CD14-positive monocyte (primary cell): ENCODE data around the gene RAC2. TPM values are rescaled to one million over a fixed set of nuclear protein-coding genes. Genes with fewer than 3 reads are reported as not detected.

Source experiments
- DNase-seq, 3 donors: peaks; one replicate each; pipeline ENCODE4 v3.0.0-alpha.2; 2011 to 2022
- H2AFZ ChIP-seq: 2 replicates; pipeline ENCODE4 v1.6.0; 2012; ENCODE audit warnings: mild to moderate bottlenecking, low read depth, low read length, inconsistent platforms; ENCODE audit not compliant: insufficient read depth, poor library complexity, severe bottlenecking
- H3K27ac ChIP-seq, 2 donors: 1 replicate in 1 of 2; 2 replicates in 1 of 2; pipeline ENCODE4 v1.5.1; 2012 to 2013; ENCODE audit warnings: low read length in 2 of 2, control low read depth in 1 of 2, inconsistent platforms in 1 of 2, low read depth in 1 of 2, mild to moderate bottlenecking in 1 of 2
- H3K27me3 ChIP-seq, 2 donors: one replicate each; pipeline versions ENCODE4 v1.6.0 to v1.6.1; 2011 to 2013; ENCODE audit warnings: low read length in 2 of 2; ENCODE audit not compliant: control insufficient read depth in 2 of 2, insufficient read depth in 2 of 2
- H3K36me3 ChIP-seq, 2 donors: replicated peaks in 1 of 2; 1 replicate in 1 of 2; 2 replicates in 1 of 2; pipeline versions ENCODE4 v1.5.1 to v1.6.1; 2012 to 2013; ENCODE audit warnings: low read length in 2 of 2, control low read depth in 1 of 2, inconsistent platforms in 1 of 2, mild to moderate bottlenecking in 1 of 2; ENCODE audit not compliant: insufficient read depth in 2 of 2, control insufficient read depth in 1 of 2
- H3K4me1 ChIP-seq, 2 donors: 1 replicate in 1 of 2; 2 replicates in 1 of 2; pipeline versions ENCODE4 v1.5.1 to v1.6.1; 2012 to 2013; ENCODE audit warnings: low read length in 2 of 2, control low read depth in 1 of 2, inconsistent platforms in 1 of 2, mild to moderate bottlenecking in 1 of 2, moderate library complexity in 1 of 2; ENCODE audit not compliant: insufficient read depth in 2 of 2, control insufficient read depth in 1 of 2
- H3K4me2 ChIP-seq: replicated peaks from 2 replicates; pipeline ENCODE3; 2012; ENCODE audit warnings: low read length, moderate library complexity, mild to moderate bottlenecking; ENCODE audit not compliant: poor library complexity, severe bottlenecking; ENCODE audit errors: extremely low read depth
- H3K4me3 ChIP-seq, 3 experiments: fragments of 200-600 bp in 1 of 3; sonication (generic) in 1 of 3; replicated peaks in 1 of 3; 1 replicate in 2 of 3; 2 replicates in 1 of 3; pipeline ENCODE4 v1.5.1; 2011 to 2013; ENCODE audit warnings: low read length in 3 of 3, mild to moderate bottlenecking in 3 of 3, control low read depth in 2 of 3, low read depth in 2 of 3, inconsistent platforms in 1 of 3, moderate library complexity in 1 of 3
- H3K79me2 ChIP-seq: 2 replicates; pipeline ENCODE4 v1.6.0; 2012; ENCODE audit warnings: mild to moderate bottlenecking, control low read depth, inconsistent platforms, low read length, moderate library complexity; ENCODE audit not compliant: insufficient read depth
- H3K9ac ChIP-seq: 2 replicates; pipeline ENCODE4 v1.6.0; 2017; ENCODE audit warnings: low read length, mild to moderate bottlenecking; ENCODE audit not compliant: insufficient read depth, poor library complexity, severe bottlenecking
- H3K9me3 ChIP-seq, 2 donors: replicated peaks in 1 of 2; 1 replicate in 1 of 2; 2 replicates in 1 of 2; pipeline versions ENCODE4 v1.5.1 to v1.6.1; 2012 to 2013; ENCODE audit warnings: low read length in 2 of 2, control low read depth in 1 of 2; ENCODE audit not compliant: control insufficient read depth in 1 of 2, insufficient read depth in 1 of 2
- H4K20me1 ChIP-seq: 2 replicates; pipeline ENCODE4 v1.6.0; 2012; ENCODE audit warnings: mild to moderate bottlenecking, low read length, control low read depth, moderate library complexity; ENCODE audit not compliant: insufficient read depth
- H3K27ac Mint-ChIP-seq, 7 donors: one replicate each; pipeline ENCODE4 v1.8.0; 2020; ENCODE audit warnings: mild to moderate bottlenecking in 7 of 7, mixed read lengths in 7 of 7, moderate library complexity in 6 of 7, inconsistent platforms in 2 of 7
- H3K27me3 Mint-ChIP-seq, 3 donors: one replicate each; pipeline ENCODE4 v1.8.0; 2021 to 2022; ENCODE audit warnings: low read depth in 3 of 3, mild to moderate bottlenecking in 3 of 3, mixed read lengths in 3 of 3, moderate library complexity in 3 of 3, inconsistent platforms in 1 of 3
- H3K36me3 Mint-ChIP-seq, 2 donors: one replicate each; pipeline ENCODE4 v1.8.0; 2020; ENCODE audit warnings: mixed read lengths in 2 of 2, inconsistent platforms in 1 of 2, mild to moderate bottlenecking in 1 of 2
- H3K4me1 Mint-ChIP-seq: one replicate; pipeline ENCODE4 v1.8.0; 2020; ENCODE audit warnings: mild to moderate bottlenecking, mixed read lengths
- H3K4me3 Mint-ChIP-seq, 2 donors: one replicate each; pipeline ENCODE4 v1.8.0; 2020; ENCODE audit warnings: mild to moderate bottlenecking in 2 of 2, mixed read lengths in 2 of 2, moderate library complexity in 1 of 2
- H3K9me3 Mint-ChIP-seq, 7 donors: one replicate each; pipeline ENCODE4 v1.8.0; 2020 to 2022; ENCODE audit warnings: mixed read lengths in 7 of 7, mild to moderate bottlenecking in 6 of 7, moderate library complexity in 6 of 7, inconsistent platforms in 2 of 7
- CTCF ChIP-seq: fragments of 200-600 bp; IDR thresholded peaks from one replicate; pipeline ENCODE4 v1.8.0; 2022; ENCODE audit warnings: antibody characterized with exemption, mild to moderate bottlenecking
- WGBS: methylation state at CpG from one replicate; pipeline ENCODE4 v1.1.5; 2013; ENCODE audit warnings: missing lambda C conversion rate; ENCODE audit not compliant: insufficient coverage; 5-methylcytosine and 5-hydroxymethylcytosine counted together
- intact Hi-C, 2 donors: fragments of 100-400 bp; cut with micrococcal nuclease; formaldehyde crosslinking; loops; one replicate each; pipeline versions ENCODE4 v1.15.0 to v1.15.1; 2023
- polyA plus RNA-seq, 3 donors: library from polyadenylated mRNA; depleted of rRNA in 1 of 3; unstranded in 2 of 3; stranded (reverse) in 1 of 3; fragments of 300-500 nt in 2 of 3; fragments of >200 nt in 1 of 3; fragmentation: Illumina TruSeq in 2 of 3; gene quantifications; 1 replicate in 2 of 3; 2 replicates in 1 of 3; pipeline ENCODE4 v1.2.3, GENCODE V29; 2012 to 2021

Gene RAC2
- polyA plus RNA-seq, 3 donors = 360 to 529 (median 526) TPM

GRCh38 chr22:37198258-37199102, 45.6 kb downstream of the RAC2 start:
- H2AFZ ChIP-seq = peak overlapping the region; percentile 96
- H3K9ac ChIP-seq = peak overlapping the region; percentile 82
- 3% methylated on average over 40 of the region's 51 CpGs for WGBS
- Mint-ChIP-seq H3K9me3 (no peaks in the 10 kb centered on the region), H3K27ac (peak overlapping the region; percentile 78 to 93 (median 90)), H3K4me3 (peak overlapping the region; percentile 79 to 82), H3K36me3 (no peaks in the 10 kb centered on the region), H3K4me1 (peaks cover 14% of the 10 kb centered on the region), H3K27me3 (peaks cover 0 to 4% (median 1%) of the 10 kb centered on the region in 3 donors)
- H3K27me3 ChIP-seq = no peaks in the 10 kb centered on the region
- H3K4me2 ChIP-seq = peak overlapping the region; percentile 81
- no peaks in the 10 kb centered on the region for H3K36me3 ChIP-seq
- H3K4me1 ChIP-seq = peaks cover 14 to 22% of the 10 kb centered on the region in 2 donors
- peak; percentile 96 for TF ChIP-seq CTCF
- peak; percentile 68 to 81 (median 71) for DNase-seq
- no peaks in the 10 kb centered on the region for H3K79me2 ChIP-seq
- H3K4me3 ChIP-seq = peak overlapping the region; percentile 57 to 79 (median 59)
- H3K9me3 ChIP-seq = no peaks in the 10 kb centered on the region
- peaks cover 6% of the 10 kb centered on the region for H4K20me1 ChIP-seq
- intact Hi-C loops = loop anchor here (1.0 to 5.0 kb wide), 4 partner anchors 32 to 121 kb away; no protein-coding TSS in a partner anchor
- peak overlapping the region; percentile 79 to 81 for H3K27ac ChIP-seq

GRCh38 chr22:37197451-37198257, 46.4 kb downstream of the RAC2 start:
- peaks cover 14 to 22% of the 10 kb centered on the region in 2 donors for H3K4me1 ChIP-seq
- intact Hi-C loops = loop anchor here (1.0 to 5.0 kb wide), 4 partner anchors 31 to 120 kb away; no protein-coding TSS in a partner anchor
- H2AFZ ChIP-seq = no peak overlapping the region
- no peaks in the 10 kb centered on the region for H3K27me3 ChIP-seq
- DNase-seq = no peak
- Mint-ChIP-seq H3K36me3 (no peaks in the 10 kb centered on the region), H3K4me3 (no peak overlapping the region), H3K9me3 (no peaks in the 10 kb centered on the region), H3K27me3 (peaks cover 0 to 4% (median 1%) of the 10 kb centered on the region in 3 donors), H3K4me1 (peaks cover 14% of the 10 kb centered on the region), H3K27ac (peak overlapping the region in 3 of 7 donors; percentile 27 to 75 (median 40))
- WGBS = 85% methylated on average over 12 of the region's 12 CpGs
- H3K9ac ChIP-seq = peak overlapping the region; percentile 82
- no peak overlapping the region for H3K4me3 ChIP-seq
- peaks cover 6% of the 10 kb centered on the region for H4K20me1 ChIP-seq
- no peak for TF ChIP-seq CTCF
- no peaks in the 10 kb centered on the region for H3K9me3 ChIP-seq
- no peak overlapping the region for H3K4me2 ChIP-seq
- no peak overlapping the region for H3K27ac ChIP-seq
- no peaks in the 10 kb centered on the region for H3K79me2 ChIP-seq
- no peaks in the 10 kb centered on the region for H3K36me3 ChIP-seq
